ENCODE measurements around the gene AK4. TPM values are rescaled to one million over a fixed set of nuclear protein-coding genes. Genes with fewer than 3 reads are reported as not detected.

Gene AK4
- polyA plus RNA-seq, 3 donors, result 4.3 to 9.9 (median 6.7) TPM

GRCh38 chr1:65229754-65230339 is 81.8 kb downstream of the AK4 start:
- Histone ChIP-seq H3K36me3 (replicated peaks in 1 of 2; ENCODE audit: control insufficient read depth in 1 of 2, insufficient read depth in 2 of 2, low read length in 2 of 2) (peaks cover 3 to 18% of the 10 kb centered on the region in 2 donors), H3K27me3 (ENCODE audit: control insufficient read depth in 2 of 2, insufficient read depth in 2 of 2, low read length in 2 of 2) (no peaks in the 10 kb centered on the region), H3K4me1 (ENCODE audit: control insufficient read depth in 1 of 2, insufficient read depth in 2 of 2, low read length in 2 of 2) (no peaks in the 10 kb centered on the region), H4K20me1 (ENCODE audit: insufficient read depth, low read length) (no peaks in the 10 kb centered on the region), H3K4me3 (replicated peaks in 1 of 3; ENCODE audit: low read depth in 2 of 3, low read length in 3 of 3) (no peak overlapping the region), H3K79me2 (ENCODE audit: insufficient read depth, low read length) (no peaks in the 10 kb centered on the region), H3K9me3 (replicated peaks in 1 of 2; ENCODE audit: control insufficient read depth in 1 of 2, insufficient read depth in 1 of 2, low read length in 2 of 2) (no peaks in the 10 kb centered on the region), H3K4me2 (replicated peaks; ENCODE audit: extremely low read depth, low read length, poor library complexity, severe bottlenecking) (no peak overlapping the region), H3K9ac (ENCODE audit: insufficient read depth, low read length, poor library complexity, severe bottlenecking) (no peak overlapping the region), H2AFZ (ENCODE audit: insufficient read depth, low read depth, low read length, poor library complexity, severe bottlenecking) (no peak overlapping the region), H3K27ac (ENCODE audit: low read depth in 1 of 2, low read length in 2 of 2) (no peak overlapping the region)
- WGBS (ENCODE audit: insufficient coverage), result 95% methylated on average over 4 of the region's 5 CpGs
- Mint-ChIP-seq H3K36me3 (peaks cover 11 to 16% of the 10 kb centered on the region in 2 donors), H3K9me3 (no peaks in the 10 kb centered on the region), H3K27me3 (ENCODE audit: low read depth in 3 of 3) (no peaks in the 10 kb centered on the region), H3K4me3 (no peak overlapping the region), H3K27ac (no peak overlapping the region), H3K4me1 (peaks cover 10% of the 10 kb centered on the region)
- intact Hi-C loops (cut with micrococcal nuclease), result loop anchor here in 1 of 2 donors (10.0 kb wide), 1 partner anchor 455 kb away; no protein-coding TSS in a partner anchor
- TF ChIP-seq, protein P1, sequence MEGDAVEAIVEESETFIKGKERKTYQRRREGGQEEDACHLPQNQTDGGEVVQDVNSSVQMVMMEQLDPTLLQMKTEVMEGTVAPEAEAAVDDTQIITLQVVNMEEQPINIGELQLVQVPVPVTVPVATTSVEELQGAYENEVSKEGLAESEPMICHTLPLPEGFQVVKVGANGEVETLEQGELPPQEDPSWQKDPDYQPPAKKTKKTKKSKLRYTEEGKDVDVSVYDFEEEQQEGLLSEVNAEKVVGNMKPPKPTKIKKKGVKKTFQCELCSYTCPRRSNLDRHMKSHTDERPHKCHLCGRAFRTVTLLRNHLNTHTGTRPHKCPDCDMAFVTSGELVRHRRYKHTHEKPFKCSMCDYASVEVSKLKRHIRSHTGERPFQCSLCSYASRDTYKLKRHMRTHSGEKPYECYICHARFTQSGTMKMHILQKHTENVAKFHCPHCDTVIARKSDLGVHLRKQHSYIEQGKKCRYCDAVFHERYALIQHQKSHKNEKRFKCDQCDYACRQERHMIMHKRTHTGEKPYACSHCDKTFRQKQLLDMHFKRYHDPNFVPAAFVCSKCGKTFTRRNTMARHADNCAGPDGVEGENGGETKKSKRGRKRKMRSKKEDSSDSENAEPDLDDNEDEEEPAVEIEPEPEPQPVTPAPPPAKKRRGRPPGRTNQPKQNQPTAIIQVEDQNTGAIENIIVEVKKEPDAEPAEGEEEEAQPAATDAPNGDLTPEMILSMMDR (IDR thresholded peaks at IDR 0.05), result no peak
- no peak for DNase-seq

DNA sequence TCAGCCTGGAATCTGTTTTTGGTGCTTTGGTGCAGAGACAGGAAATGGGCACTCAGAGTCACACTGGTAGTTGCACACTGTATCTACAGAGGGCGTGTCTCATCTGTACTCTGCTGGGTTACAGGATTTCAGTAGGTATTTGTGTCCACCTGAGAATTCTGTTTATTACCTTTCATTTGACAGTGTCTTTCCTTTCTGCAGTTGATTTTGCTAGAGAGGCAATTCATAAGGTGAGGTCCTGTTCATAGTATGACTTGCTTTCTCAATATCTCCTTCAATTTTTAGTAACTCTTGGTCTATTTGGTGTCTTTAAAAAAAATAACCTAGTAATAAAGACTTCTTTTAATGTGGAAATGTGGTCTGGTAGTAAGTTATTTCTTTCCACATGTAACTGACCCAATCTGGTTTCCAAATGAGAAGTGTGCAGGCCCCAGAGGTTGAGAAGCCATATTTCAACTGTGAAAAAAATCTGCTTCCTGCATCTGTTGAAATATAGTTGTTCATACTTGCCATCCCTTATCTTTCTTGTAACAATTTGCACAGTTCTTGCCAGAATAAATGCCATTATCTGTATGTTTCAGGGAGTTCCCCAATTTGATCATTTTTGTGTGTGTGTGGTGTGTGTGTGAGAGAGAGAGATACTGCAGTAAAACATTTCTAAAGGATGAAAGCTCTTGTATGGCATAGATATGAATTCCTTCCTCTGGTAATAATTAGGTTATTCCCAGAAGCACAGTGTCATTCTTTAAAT is 82.9 kb downstream of the AK4 start:
- 0% methylated on average over 1 of the region's 1 CpG for WGBS (ENCODE audit: insufficient coverage)
- no peak overlapping the region for H2AFZ ChIP-seq (ENCODE audit: insufficient read depth, low read depth, low read length, poor library complexity, severe bottlenecking)

More for the DNA sequence above, 82.9 kb downstream of the AK4 start:
- no peak overlapping the region for H3K4me3 ChIP-seq (replicated peaks in 1 of 3; ENCODE audit: low read depth in 2 of 3, low read length in 3 of 3)
- DNase-seq, result no peak
- Mint-ChIP-seq H3K4me1 (peaks cover 12% of the 10 kb centered on the region), H3K27me3 (ENCODE audit: low read depth in 3 of 3) (no peaks in the 10 kb centered on the region), H3K4me3 (no peak overlapping the region), H3K9me3 (no peaks in the 10 kb centered on the region), H3K27ac (no peak overlapping the region), H3K36me3 (peaks cover under 1 to 8% of the 10 kb centered on the region in 2 donors)
- no peak overlapping the region for H3K27ac ChIP-seq (ENCODE audit: low read depth in 1 of 2, low read length in 2 of 2)
- H3K9me3 ChIP-seq (replicated peaks in 1 of 2; ENCODE audit: control insufficient read depth in 1 of 2, insufficient read depth in 1 of 2, low read length in 2 of 2), result no peaks in the 10 kb centered on the region
- peaks cover 0 to 8% of the 10 kb centered on the region in 2 donors for H3K36me3 ChIP-seq (replicated peaks in 1 of 2; ENCODE audit: control insufficient read depth in 1 of 2, insufficient read depth in 2 of 2, low read length in 2 of 2)
- H3K27me3 ChIP-seq (ENCODE audit: control insufficient read depth in 2 of 2, insufficient read depth in 2 of 2, low read length in 2 of 2), result no peaks in the 10 kb centered on the region
- H3K4me2 ChIP-seq (replicated peaks; ENCODE audit: extremely low read depth, low read length, poor library complexity, severe bottlenecking), result no peak overlapping the region
- H3K9ac ChIP-seq (ENCODE audit: insufficient read depth, low read length, poor library complexity, severe bottlenecking), result no peak overlapping the region
- H4K20me1 ChIP-seq (ENCODE audit: insufficient read depth, low read length), result no peaks in the 10 kb centered on the region
- no peaks in the 10 kb centered on the region for H3K79me2 ChIP-seq (ENCODE audit: insufficient read depth, low read length)
- TF ChIP-seq, protein P1 (IDR thresholded peaks at IDR 0.05), result no peak
- H3K4me1 ChIP-seq (ENCODE audit: control insufficient read depth in 1 of 2, insufficient read depth in 2 of 2, low read length in 2 of 2), result no peaks in the 10 kb centered on the region
- intact Hi-C loops (cut with micrococcal nuclease), result loop anchor here in 1 of 2 donors (10.0 kb wide), 1 partner anchor 454 kb away; no protein-coding TSS in a partner anchor

Data from CD14-positive monocyte (primary cell).